Central memory CD8-positive, alpha-beta T cell (primary cell): ENCODE results near the gene LBR.
A peak's percentile ranks its signal among the peaks of the same experiment; 100 is the strongest.

ENCODE experiments used
- ATAC-seq: fragments of 150-1000 bp; cut with Tn5 transposase; replicated peaks from 2 replicates; pipeline ENCODE4 v1.10.0; 2022; ENCODE audit warnings: mild to moderate bottlenecking, moderate FRiP score, moderate number of reproducible peaks; ENCODE audit not compliant: poor library complexity, severe bottlenecking; ENCODE audit errors: extremely low read depth
- DNase-seq, 2 donors: peaks; one replicate each; pipeline ENCODE4 v3.0.0; 2021; ENCODE audit warnings: low spot score in 2 of 2
- H3K27ac Mint-ChIP-seq: one replicate; pipeline ENCODE4 v1.8.0; 2022; ENCODE audit warnings: low read depth, mild to moderate bottlenecking, moderate library complexity, mixed read lengths
- H3K27me3 Mint-ChIP-seq: one replicate; pipeline ENCODE4 v1.8.0; 2022; ENCODE audit warnings: mixed read lengths
- H3K36me3 Mint-ChIP-seq: one replicate; pipeline ENCODE4 v1.8.0; 2022; ENCODE audit warnings: mild to moderate bottlenecking, moderate library complexity, mixed read lengths; ENCODE audit not compliant: insufficient read depth
- H3K4me1 Mint-ChIP-seq: one replicate; pipeline ENCODE4 v1.8.0; 2022; ENCODE audit warnings: mixed read lengths
- H3K4me3 Mint-ChIP-seq: one replicate; pipeline ENCODE4 v1.8.0; 2022; ENCODE audit warnings: mild to moderate bottlenecking, moderate library complexity, mixed read lengths
- H3K9me3 Mint-ChIP-seq: one replicate; pipeline ENCODE4 v1.8.0; 2022; ENCODE audit warnings: mixed read lengths

The LBR gene

GRCh38 chr1:225460737-225461532, 33.1 kb upstream of the LBR start:
- ATAC-seq, result peak; percentile 94
- Mint-ChIP-seq H3K4me3 (peak overlapping the region; percentile 19), H3K9me3 (no peaks in the 10 kb centered on the region), H3K36me3 (peaks cover 6% of the 10 kb centered on the region), H3K27ac (peak overlapping the region; percentile 64), H3K27me3 (no peaks in the 10 kb centered on the region), H3K4me1 (peaks cover 59% of the 10 kb centered on the region)
- DNase-seq, result peak; percentile 41 to 78

GRCh38 chr1:225460021-225460736, 32.3 kb upstream of the LBR start:
- peak; percentile 62 for ATAC-seq
- H3K27me3 Mint-ChIP-seq, result no peaks in the 10 kb centered on the region
- peak in 1 of 2 donors; percentile 28 for DNase-seq
- peak overlapping the region; percentile 23 for H3K4me3 Mint-ChIP-seq
- H3K27ac Mint-ChIP-seq, result peak overlapping the region; percentile 64
- no peaks in the 10 kb centered on the region for H3K9me3 Mint-ChIP-seq
- H3K4me1 Mint-ChIP-seq, result peaks cover 54% of the 10 kb centered on the region
- H3K36me3 Mint-ChIP-seq, result peaks cover 6% of the 10 kb centered on the region

- ATAC-seq (no peak), DNase-seq (no peak)
- Mint-ChIP-seq H3K27ac (no peak overlapping the region), H3K4me3 (no peak overlapping the region), H3K4me1 (peaks cover 62% of the 10 kb centered on the region), H3K36me3 (peaks cover 4% of the 10 kb centered on the region), H3K9me3 (no peaks in the 10 kb centered on the region), H3K27me3 (no peaks in the 10 kb centered on the region)
These were observed 30.4 kb upstream of the LBR start for GRCh38 chr1:225458222-225458631.

GRCh38 chr1:225454733-225455132, 26.9 kb upstream of the LBR start:
- ATAC-seq (peak; percentile 99), DNase-seq (peak in 1 of 2 donors; percentile 51)
- peak overlapping the region; percentile 82 for H3K27ac Mint-ChIP-seq
- H3K36me3 Mint-ChIP-seq, result peaks cover 3% of the 10 kb centered on the region
- H3K4me3 Mint-ChIP-seq, result peak overlapping the region; percentile 28
- H3K27me3 Mint-ChIP-seq, result no peaks in the 10 kb centered on the region
- H3K9me3 Mint-ChIP-seq, result no peaks in the 10 kb centered on the region
- H3K4me1 Mint-ChIP-seq, result peaks cover 36% of the 10 kb centered on the region

GRCh38 chr1:225453797-225454648, 26.2 kb upstream of the LBR start:
- DNase-seq (no peak), ATAC-seq (no peak)
- Mint-ChIP-seq H3K27ac (peak overlapping the region; percentile 82), H3K4me1 (peaks cover 29% of the 10 kb centered on the region), H3K36me3 (peaks cover 2% of the 10 kb centered on the region), H3K9me3 (no peaks in the 10 kb centered on the region), H3K27me3 (no peaks in the 10 kb centered on the region), H3K4me3 (peak overlapping the region; percentile 34)

GRCh38 chr1:225451840-225452515, 24.1 kb upstream of the LBR start:
- H3K36me3 Mint-ChIP-seq, result peaks cover 2% of the 10 kb centered on the region
- peaks cover 28% of the 10 kb centered on the region for H3K4me1 Mint-ChIP-seq
- no peak overlapping the region for H3K27ac Mint-ChIP-seq
- H3K27me3 Mint-ChIP-seq, result no peaks in the 10 kb centered on the region
- DNase-seq, result no peak
- H3K4me3 Mint-ChIP-seq, result no peak overlapping the region
- ATAC-seq, result no peak
- no peaks in the 10 kb centered on the region for H3K9me3 Mint-ChIP-seq

GRCh38 chr1:225451340-225451739, 23.5 kb upstream of the LBR start:
- Mint-ChIP-seq H3K36me3 (peaks cover 2% of the 10 kb centered on the region), H3K27me3 (no peaks in the 10 kb centered on the region), H3K4me3 (no peak overlapping the region), H3K9me3 (no peaks in the 10 kb centered on the region), H3K4me1 (peaks cover 29% of the 10 kb centered on the region), H3K27ac (no peak overlapping the region)
- no peak for DNase-seq
- ATAC-seq, result no peak

- Mint-ChIP-seq H3K9me3 (no peaks in the 10 kb centered on the region), H3K4me1 (peaks cover 36% of the 10 kb centered on the region), H3K27me3 (no peaks in the 10 kb centered on the region), H3K4me3 (no peak overlapping the region), H3K36me3 (peaks cover 2% of the 10 kb centered on the region), H3K27ac (no peak overlapping the region)
- ATAC-seq (no peak), DNase-seq (no peak)
These were observed 22.8 kb upstream of the LBR start for GRCh38 chr1:225450491-225451191.

- DNase-seq, result no peak
- Mint-ChIP-seq H3K36me3 (peaks cover 7% of the 10 kb centered on the region), H3K27me3 (no peaks in the 10 kb centered on the region), H3K27ac (peak overlapping the region; percentile 23), H3K9me3 (no peaks in the 10 kb centered on the region), H3K4me1 (peaks cover 38% of the 10 kb centered on the region), H3K4me3 (no peak overlapping the region)
- no peak for ATAC-seq
These were observed 21.9 kb upstream of the LBR start for GRCh38 chr1:225449774-225450173.

GRCh38 chr1:225449261-225449660, 21.4 kb upstream of the LBR start:
- Mint-ChIP-seq H3K9me3 (no peaks in the 10 kb centered on the region), H3K36me3 (peaks cover 10% of the 10 kb centered on the region), H3K4me1 (peaks cover 38% of the 10 kb centered on the region), H3K27me3 (no peaks in the 10 kb centered on the region), H3K4me3 (no peak overlapping the region), H3K27ac (peak overlapping the region; percentile 23)
- ATAC-seq (no peak), DNase-seq (no peak)

- peaks cover 12% of the 10 kb centered on the region for H3K36me3 Mint-ChIP-seq
- H3K4me1 Mint-ChIP-seq, result peaks cover 35% of the 10 kb centered on the region
- H3K27me3 Mint-ChIP-seq, result no peaks in the 10 kb centered on the region
- DNase-seq, result no peak
- no peak overlapping the region for H3K4me3 Mint-ChIP-seq
- peak overlapping the region; percentile 32 for H3K27ac Mint-ChIP-seq
- no peak for ATAC-seq
- no peaks in the 10 kb centered on the region for H3K9me3 Mint-ChIP-seq
These were observed 20.4 kb upstream of the LBR start for GRCh38 chr1:225448146-225448805.
